ENCODE measurements around the gene PAIP2B. TPM values are rescaled to one million over a fixed set of nuclear protein-coding genes. Genes with fewer than 3 reads are reported as not detected.

Gene PAIP2B
- total RNA-seq, 4 donors from 2014 or later, result 8.6 to 13.2 (median 10.7) TPM

DNA sequence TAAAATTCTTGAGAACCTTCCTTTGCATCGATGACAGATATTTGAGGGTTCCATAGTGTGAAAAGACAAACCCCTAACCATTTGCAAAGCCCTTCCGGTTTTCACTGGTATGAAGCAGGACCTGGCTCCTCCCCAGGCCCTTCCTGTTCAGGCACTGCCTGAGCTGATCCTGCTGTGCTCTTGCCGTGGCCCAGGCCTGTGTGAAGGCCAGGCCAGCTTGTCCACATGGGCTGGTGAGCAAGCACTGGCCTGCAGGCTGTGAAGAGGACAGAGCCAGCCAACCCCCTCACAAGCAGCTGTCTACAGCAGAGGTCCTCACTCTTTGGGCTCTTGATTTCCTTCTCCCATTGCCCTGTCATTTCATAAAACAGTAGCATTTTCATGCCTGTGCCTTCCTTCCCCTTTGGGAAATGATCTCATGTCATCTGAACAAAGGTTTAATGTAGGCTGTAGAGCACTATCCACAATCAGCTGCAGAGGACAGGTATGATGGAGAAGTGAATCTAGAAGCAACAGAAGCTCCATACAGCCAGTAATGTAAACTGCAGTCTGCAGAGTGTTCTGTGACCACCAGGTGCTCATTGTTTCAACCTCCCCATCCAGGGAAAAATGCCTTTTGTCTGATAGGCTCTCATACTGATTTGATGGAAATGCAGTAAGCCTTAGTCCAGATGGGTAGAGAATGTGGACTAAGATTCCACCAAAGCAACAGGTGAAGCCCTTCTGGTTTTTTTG is 76.7 kb downstream of the PAIP2B start:
- WGBS, 2 donors, result 59 to 70% methylated on average over 3 of the region's 3 CpGs
- intact Hi-C loops (cut with DNase I), result no loop called here
- no peaks in the 10 kb centered on the region for H3K9me3 ChIP-seq
- TF ChIP-seq POLR2A (IDR thresholded peaks at IDR 0.05), result no peak
- TF ChIP-seq, protein P1, sequence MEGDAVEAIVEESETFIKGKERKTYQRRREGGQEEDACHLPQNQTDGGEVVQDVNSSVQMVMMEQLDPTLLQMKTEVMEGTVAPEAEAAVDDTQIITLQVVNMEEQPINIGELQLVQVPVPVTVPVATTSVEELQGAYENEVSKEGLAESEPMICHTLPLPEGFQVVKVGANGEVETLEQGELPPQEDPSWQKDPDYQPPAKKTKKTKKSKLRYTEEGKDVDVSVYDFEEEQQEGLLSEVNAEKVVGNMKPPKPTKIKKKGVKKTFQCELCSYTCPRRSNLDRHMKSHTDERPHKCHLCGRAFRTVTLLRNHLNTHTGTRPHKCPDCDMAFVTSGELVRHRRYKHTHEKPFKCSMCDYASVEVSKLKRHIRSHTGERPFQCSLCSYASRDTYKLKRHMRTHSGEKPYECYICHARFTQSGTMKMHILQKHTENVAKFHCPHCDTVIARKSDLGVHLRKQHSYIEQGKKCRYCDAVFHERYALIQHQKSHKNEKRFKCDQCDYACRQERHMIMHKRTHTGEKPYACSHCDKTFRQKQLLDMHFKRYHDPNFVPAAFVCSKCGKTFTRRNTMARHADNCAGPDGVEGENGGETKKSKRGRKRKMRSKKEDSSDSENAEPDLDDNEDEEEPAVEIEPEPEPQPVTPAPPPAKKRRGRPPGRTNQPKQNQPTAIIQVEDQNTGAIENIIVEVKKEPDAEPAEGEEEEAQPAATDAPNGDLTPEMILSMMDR (IDR thresholded peaks at IDR 0.05), result no peak
- H3K36me3 ChIP-seq, result peaks cover 26 to 51% of the 10 kb centered on the region in 2 donors
- H3K27me3 ChIP-seq, result no peaks in the 10 kb centered on the region
- no peak overlapping the region for H3K4me3 ChIP-seq (replicated peaks in 1 of 3)
- no peaks in the 10 kb centered on the region for H3K4me1 ChIP-seq
- DNase-seq, result no peak
- H3K27ac ChIP-seq, result no peak overlapping the region

DNA sequence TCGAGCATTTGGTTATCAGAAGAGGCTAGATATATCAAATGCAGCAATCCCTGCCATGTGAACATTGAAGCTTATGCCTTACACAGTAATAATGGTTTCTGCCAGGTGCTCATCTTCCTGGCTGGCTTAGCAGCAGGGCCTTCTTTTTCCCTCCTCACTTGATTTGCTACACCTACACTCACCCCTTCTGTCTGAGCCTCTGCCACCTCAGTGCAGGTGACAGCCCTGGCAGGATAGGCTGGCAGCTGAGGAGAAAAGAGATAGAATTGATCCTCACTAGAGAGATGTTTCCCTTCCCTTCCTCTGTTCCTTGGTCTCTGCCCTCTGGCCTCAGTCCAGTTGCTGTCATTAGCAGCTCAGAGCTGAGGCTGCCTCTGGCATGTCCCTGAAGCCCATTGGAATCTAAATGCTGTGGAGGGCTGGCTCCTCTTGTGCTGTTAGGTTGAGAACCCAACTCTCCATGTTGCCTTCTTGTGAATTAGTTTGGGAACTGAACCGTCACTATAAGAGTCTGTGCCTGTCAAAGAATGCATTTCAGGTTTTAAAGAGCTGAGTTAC is 78.3 kb downstream of the PAIP2B start:
- no peak for DNase-seq
- Histone ChIP-seq H3K9me3 (no peaks in the 10 kb centered on the region), H3K36me3 (peaks cover 43 to 65% of the 10 kb centered on the region in 2 donors), H3K4me1 (no peaks in the 10 kb centered on the region), H3K4me3 (replicated peaks in 1 of 3) (no peak overlapping the region), H3K27me3 (no peaks in the 10 kb centered on the region), H3K27ac (no peak overlapping the region)
- TF ChIP-seq, protein P1 (IDR thresholded peaks at IDR 0.05), result no peak
- no peak for TF ChIP-seq POLR2A (IDR thresholded peaks at IDR 0.05)
- intact Hi-C loops (cut with DNase I), result no loop called here
- WGBS, 2 donors, result 90 to 97% methylated on average over 2 of the region's 2 CpGs

DNA sequence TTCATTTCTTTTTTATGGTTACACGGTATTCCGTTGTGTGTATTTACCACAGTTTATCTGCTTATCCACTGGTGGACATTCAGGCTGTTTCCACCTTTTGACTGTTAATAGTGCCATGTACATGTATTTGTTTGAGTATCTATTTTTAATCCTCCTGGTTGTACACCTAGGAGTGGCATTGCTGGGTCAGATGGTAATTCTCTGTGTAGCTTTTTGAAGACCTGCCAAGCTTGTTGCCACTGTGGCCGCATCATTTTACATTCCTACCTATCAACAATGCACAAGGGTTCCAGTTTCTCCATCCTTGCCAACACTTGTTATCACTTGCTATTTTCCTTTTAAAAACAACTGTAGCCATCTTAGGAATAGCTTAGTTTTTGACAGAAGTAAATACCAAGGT is 83.1 kb downstream of the PAIP2B start:
- 93 to 94% methylated on average over 3 of the region's 3 CpGs for WGBS, 2 donors
- Histone ChIP-seq H3K4me1 (no peaks in the 10 kb centered on the region), H3K9me3 (no peaks in the 10 kb centered on the region), H3K27ac (no peak overlapping the region), H3K27me3 (no peaks in the 10 kb centered on the region), H3K36me3 (peaks cover 67 to 91% of the 10 kb centered on the region in 2 donors), H3K4me3 (replicated peaks in 1 of 3) (no peak overlapping the region)
- TF ChIP-seq, protein P1 (IDR thresholded peaks at IDR 0.05), result no peak
- no peak for TF ChIP-seq POLR2A (IDR thresholded peaks at IDR 0.05)
- DNase-seq, result no peak
- intact Hi-C loops (cut with DNase I), result no loop called here

DNA sequence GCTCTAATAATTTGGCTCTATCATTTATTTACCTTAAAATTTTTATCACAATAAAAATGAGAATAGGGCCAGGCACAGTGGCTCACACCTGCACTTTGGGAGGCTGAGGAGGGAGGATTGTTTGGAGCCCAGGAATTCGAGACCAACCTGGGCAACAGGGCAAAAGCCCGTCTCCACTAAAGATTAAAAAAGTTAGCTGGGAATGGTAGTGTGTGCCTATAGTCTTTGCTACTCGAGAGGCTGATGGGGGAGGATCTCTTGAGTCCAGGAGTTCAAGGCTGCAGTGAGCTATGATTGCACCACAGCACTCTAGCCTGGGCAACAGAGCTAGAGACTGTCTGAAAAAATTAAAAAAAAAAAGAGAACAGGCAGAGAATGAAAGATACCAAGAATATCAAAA is 90.7 kb downstream of the PAIP2B start:
- Histone ChIP-seq H3K27ac (no peak overlapping the region), H3K4me3 (replicated peaks in 1 of 3) (no peak overlapping the region), H3K36me3 (peaks cover 56 to 70% of the 10 kb centered on the region in 2 donors), H3K27me3 (no peaks in the 10 kb centered on the region), H3K4me1 (peaks cover 9 to 12% of the 10 kb centered on the region in 2 donors), H3K9me3 (no peaks in the 10 kb centered on the region)
- no peak for DNase-seq
- WGBS, 2 donors, result 65 to 81% methylated on average over 3 of the region's 3 CpGs
- intact Hi-C loops (cut with DNase I), result no loop called here
- no peak for TF ChIP-seq POLR2A (IDR thresholded peaks at IDR 0.05)
- TF ChIP-seq, protein P1 (IDR thresholded peaks at IDR 0.05), result no peak

DNA sequence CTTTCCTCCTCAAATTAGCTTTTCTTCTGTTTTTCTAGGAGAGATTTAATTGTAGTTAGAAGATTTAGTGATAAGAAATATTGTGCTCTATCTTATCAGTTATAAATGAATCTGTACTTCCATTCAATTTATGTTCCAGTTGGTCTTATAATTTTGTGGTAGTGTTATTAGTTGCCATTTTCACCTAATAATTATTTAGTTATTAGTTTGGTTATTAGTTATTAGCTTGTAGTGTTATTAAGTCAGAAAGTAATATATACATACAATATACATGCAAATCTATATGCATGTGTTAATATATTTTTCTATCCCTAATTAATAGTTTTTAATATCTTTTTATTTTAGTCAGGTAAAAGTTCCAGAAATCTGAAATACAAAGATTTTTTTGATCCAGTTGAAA is 93.3 kb downstream of the PAIP2B start:
- no peaks in the 10 kb centered on the region for H3K27me3 ChIP-seq
- intact Hi-C loops (cut with DNase I), result no loop called here
- TF ChIP-seq, protein P1 (IDR thresholded peaks at IDR 0.05), result no peak
- TF ChIP-seq POLR2A (IDR thresholded peaks at IDR 0.05), result no peak
- H3K36me3 ChIP-seq, result peaks cover 34 to 46% of the 10 kb centered on the region in 2 donors
- no peak for DNase-seq
- H3K4me3 ChIP-seq (replicated peaks in 1 of 3), result no peak overlapping the region
- no peak overlapping the region for H3K27ac ChIP-seq
- no peaks in the 10 kb centered on the region for H3K9me3 ChIP-seq
- H3K4me1 ChIP-seq, result peaks cover 12 to 15% of the 10 kb centered on the region in 2 donors
